K562 (cell line): Measurements from ENCODE around the gene VSIG10L. TPM values are rescaled to one million over a fixed set of nuclear protein-coding genes. Genes with fewer than 3 reads are reported as not detected.

ENCODE experiments used
- ARID1B ChIP-seq: fragments of 450-650 bp; IDR thresholded peaks from 2 replicates; pipeline ENCODE4 v1.6.1; 2016; ENCODE audit warnings: antibody characterized with exemption, mild to moderate bottlenecking, inconsistent platforms
- FOXK2 ChIP-seq, 2 experiments: fragments of 450-650 bp; IDR thresholded peaks in 1 of 2; conservative IDR thresholded peaks in 1 of 2; 2 replicates each; pipeline ENCODE4 v1.6.1; 2016; ENCODE audit warnings: low read depth in 2 of 2, mild to moderate bottlenecking in 1 of 2
- HES1 ChIP-seq: fragments of 450-650 bp; IDR thresholded peaks from 2 replicates; pipeline ENCODE4 v1.6.1; 2016; ENCODE audit warnings: low read depth, mild to moderate bottlenecking, moderate library complexity
- KDM4B ChIP-seq, 2 experiments: fragments of 450-650 bp in 1 of 2; sonication (generic) in 1 of 2; IDR thresholded peaks; 2 replicates each; pipeline ENCODE4 v1.6.1; 2016 to 2017; ENCODE audit warnings: borderline replicate concordance in 2 of 2, antibody characterized with exemption in 1 of 2, low read depth in 1 of 2, mild to moderate bottlenecking in 1 of 2
- MAFF ChIP-seq: IDR thresholded peaks from 2 replicates; pipeline ENCODE4 v1.6.1; 2012; ENCODE audit warnings: low read length, improper control_type of control experiment
- MED1 ChIP-seq: sonication (generic); formaldehyde crosslinking; IDR thresholded peaks from 2 replicates; pipeline ENCODE4 v1.8.1; 2023; ENCODE audit warnings: missing genetic modification reagents, borderline replicate concordance
- NCOA4 ChIP-seq: fragments of 450-650 bp; IDR thresholded peaks from 2 replicates; pipeline ENCODE4 v1.6.1; 2018; ENCODE audit warnings: mild to moderate bottlenecking; ENCODE audit not compliant: partially characterized antibody
- NFATC3 ChIP-seq: fragments of 450-650 bp; IDR thresholded peaks from 2 replicates; pipeline ENCODE4 v1.6.1; 2017; ENCODE audit warnings: mild to moderate bottlenecking
- NR3C1 ChIP-seq: sonication (generic); formaldehyde crosslinking; IDR thresholded peaks from 2 replicates; pipeline ENCODE4 v1.8.1; 2022; ENCODE audit warnings: missing genetic modification reagents
- SMAD4 ChIP-seq: fragments of 250-450 bp; sonication (Bioruptor Pico); conservative IDR thresholded peaks from 2 replicates; pipeline ENCODE4 v1.8.0; 2021; ENCODE audit warnings: inconsistent platforms, mild to moderate bottlenecking, moderate library complexity
- SMARCA4 ChIP-seq: fragments of 450-650 bp; IDR thresholded peaks from 2 replicates; pipeline ENCODE4 v1.6.1; 2016
- SMC3 ChIP-seq: conservative IDR thresholded peaks from 2 replicates; pipeline ENCODE4 v1.6.1; 2011; ENCODE audit warnings: low read depth, low read length, improper control_type of control experiment; ENCODE audit not compliant: insufficient read depth
- SOX6 ChIP-seq: fragments of 450-650 bp; IDR thresholded peaks from 2 replicates; pipeline ENCODE4 v1.6.1; 2014; ENCODE audit warnings: mild to moderate bottlenecking
- SP2 ChIP-seq: IDR thresholded peaks from 2 replicates; pipeline ENCODE4 v1.6.1; 2011; ENCODE audit warnings: mild to moderate bottlenecking, low read depth, low read length, moderate library complexity; ENCODE audit not compliant: poor library complexity, severe bottlenecking; ENCODE audit errors: extremely low read depth
- TAF15 ChIP-seq: fragments of 200-400 bp; formaldehyde crosslinking; IDR thresholded peaks from 2 replicates; pipeline ENCODE4 v1.6.1; 2017; ENCODE audit warnings: mild to moderate bottlenecking, low read depth, low read length, moderate library complexity
- TRIM25 ChIP-seq: fragments of 450-650 bp; IDR thresholded peaks from 2 replicates; pipeline ENCODE4 v1.7.0; 2016; ENCODE audit warnings: borderline replicate concordance
- ZBTB49 ChIP-seq: sonication (generic); formaldehyde crosslinking; IDR thresholded peaks from 2 replicates; pipeline ENCODE4 v1.8.0; 2022; ENCODE audit warnings: missing genetic modification reagents, mild to moderate bottlenecking, borderline replicate concordance
- ZC3H4 ChIP-seq: sonication (generic); formaldehyde crosslinking; IDR thresholded peaks from 2 replicates; pipeline ENCODE4 v1.9.0; 2021; ENCODE audit warnings: missing genetic modification reagents, borderline replicate concordance
- ZFX ChIP-seq: sonication (generic); formaldehyde crosslinking; IDR thresholded peaks from 2 replicates; pipeline ENCODE4 v1.8.0; 2022; ENCODE audit warnings: mild to moderate bottlenecking, missing genetic modification reagents, moderate library complexity
- polyA plus RNA-seq, 8 experiments: library from polyadenylated mRNA; depleted of rRNA in 4 of 8; stranded (reverse) in 5 of 8; unstranded in 3 of 8; fragments of >200 nt; fragmentation: Nextera tagmentation in 2 of 8; fragmentation: Illumina TruSeq in 1 of 8; extraction: Ambion mirVana in 2 of 8; extraction: Trizol in 1 of 8; gene quantifications; 2 replicates each; pipeline versions ENCODE4 v1.2.1 to v1.2.3, GENCODE V29; 2011 to 2014; ENCODE audit warnings: inconsistent platforms in 1 of 8, missing spikeins in 1 of 8
- total RNA-seq, 7 experiments: library from RNA; depleted of rRNA in 6 of 7; stranded (reverse); fragments of >200 nt in 6 of 7; fragmentation: Illumina TruSeq in 2 of 7; extraction: Trizol in 2 of 7; gene quantifications; 2 replicates each; pipeline versions ENCODE4 v1.2.1 to v1.2.3, GENCODE V29; 2011 to 2021; ENCODE audit warnings: low replicate concordance in 1 of 7
- TF ChIP-seq, protein P1 (sequence below): fragments of 450-650 bp; IDR thresholded peaks from 2 replicates; pipeline ENCODE4 v1.6.1; 2018; ENCODE audit not compliant: partially characterized antibody

The VSIG10L gene
- total and polyA plus RNA-seq, 9 of the 15 experiments (the other 6 are each of a cell fraction or from before 2014, with no cell fraction given), result 1.1 to 7.6 (median 2.2) TPM

DNA sequence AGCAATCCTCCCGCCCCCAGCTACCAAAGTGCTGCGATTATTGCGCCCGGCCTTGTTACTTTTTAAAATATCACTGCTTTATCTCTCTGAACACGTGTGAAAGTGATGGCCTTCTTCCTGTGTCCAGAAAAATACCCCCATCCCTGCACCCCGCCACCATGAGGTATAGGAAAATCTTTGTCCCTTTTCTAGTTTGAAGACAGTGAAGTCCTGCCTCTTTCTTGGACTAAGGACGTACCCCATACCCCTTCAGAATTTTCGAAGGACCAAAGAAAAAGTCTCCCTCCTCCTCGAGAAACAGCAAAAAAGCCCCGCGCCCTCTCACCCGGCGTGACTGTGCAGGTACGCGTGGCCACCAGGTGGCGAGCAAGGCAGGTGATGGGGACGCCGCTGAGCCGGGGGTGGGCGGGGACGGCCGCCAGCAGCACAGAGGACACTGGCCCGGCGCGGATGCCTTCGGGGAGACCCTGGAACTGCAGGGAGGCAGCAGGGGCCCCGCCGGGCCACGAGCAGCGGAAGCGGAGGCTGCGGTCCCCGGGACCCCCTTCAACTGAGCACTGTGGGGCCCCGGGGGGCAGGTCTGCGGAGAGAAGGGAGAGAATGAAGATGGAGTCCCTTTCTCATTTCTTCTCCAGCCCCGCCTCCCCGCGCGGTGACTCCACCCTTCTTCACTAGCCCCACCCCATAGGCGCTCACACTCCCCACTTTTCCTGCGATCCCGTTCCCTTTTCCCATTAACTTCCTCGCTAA, 3.2 kb downstream of the VSIG10L start (continued):
- TF ChIP-seq HES1, result no peak
- no peak for TF ChIP-seq SP2
- TF ChIP-seq, protein P1, sequence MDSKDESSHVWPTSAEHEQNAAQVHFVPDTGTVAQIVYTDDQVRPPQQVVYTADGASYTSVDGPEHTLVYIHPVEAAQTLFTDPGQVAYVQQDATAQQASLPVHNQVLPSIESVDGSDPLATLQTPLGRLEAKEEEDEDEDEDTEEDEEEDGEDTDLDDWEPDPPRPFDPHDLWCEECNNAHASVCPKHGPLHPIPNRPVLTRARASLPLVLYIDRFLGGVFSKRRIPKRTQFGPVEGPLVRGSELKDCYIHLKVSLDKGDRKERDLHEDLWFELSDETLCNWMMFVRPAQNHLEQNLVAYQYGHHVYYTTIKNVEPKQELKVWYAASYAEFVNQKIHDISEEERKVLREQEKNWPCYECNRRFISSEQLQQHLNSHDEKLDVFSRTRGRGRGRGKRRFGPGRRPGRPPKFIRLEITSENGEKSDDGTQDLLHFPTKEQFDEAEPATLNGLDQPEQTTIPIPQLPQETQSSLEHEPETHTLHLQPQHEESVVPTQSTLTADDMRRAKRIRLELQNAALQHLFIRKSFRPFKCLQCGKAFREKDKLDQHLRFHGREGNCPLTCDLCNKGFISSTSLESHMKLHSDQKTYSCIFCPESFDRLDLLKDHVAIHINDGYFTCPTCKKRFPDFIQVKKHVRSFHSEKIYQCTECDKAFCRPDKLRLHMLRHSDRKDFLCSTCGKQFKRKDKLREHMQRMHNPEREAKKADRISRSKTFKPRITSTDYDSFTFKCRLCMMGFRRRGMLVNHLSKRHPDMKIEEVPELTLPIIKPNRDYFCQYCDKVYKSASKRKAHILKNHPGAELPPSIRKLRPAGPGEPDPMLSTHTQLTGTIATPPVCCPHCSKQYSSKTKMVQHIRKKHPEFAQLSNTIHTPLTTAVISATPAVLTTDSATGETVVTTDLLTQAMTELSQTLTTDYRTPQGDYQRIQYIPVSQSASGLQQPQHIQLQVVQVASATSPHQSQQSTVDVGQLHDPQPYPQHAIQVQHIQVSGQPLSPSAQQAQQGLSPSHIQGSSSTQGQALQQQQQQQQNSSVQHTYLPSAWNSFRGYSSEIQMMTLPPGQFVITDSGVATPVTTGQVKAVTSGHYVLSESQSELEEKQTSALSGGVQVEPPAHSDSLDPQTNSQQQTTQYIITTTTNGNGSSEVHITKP, result no peak
- TF ChIP-seq ARID1B, result peak; percentile 61
- no peak for TF ChIP-seq ZBTB49
- no peak; the same call in 1 of the 2 replicates for TF ChIP-seq MAFF
- peak; percentile 62; the same call in 1 of the 2 replicates for TF ChIP-seq SMAD4 (CRISPR knock-in tag)
- TF ChIP-seq FOXK2 (conservative IDR thresholded peaks at IDR 0.05 in 1 of 2, IDR thresholded peaks at IDR 0.05 in 1 of 2; ENCODE audit: low read depth in 2 of 2), result peak in 1 of 2 experiments; percentile 57; a peak in 1 of 4 replicates
- no peak; the same call in 1 of the 2 replicates for TF ChIP-seq ZFX (CRISPR knock-in tag)
- TF ChIP-seq TAF15, result no peak
- no peak for TF ChIP-seq NFATC3
- TF ChIP-seq TRIM25, result no peak
- TF ChIP-seq SMARCA4, result peak; percentile 43; the same call in 1 of the 2 replicates
- TF ChIP-seq NR3C1 (CRISPR knock-in tag), result no peak
- TF ChIP-seq SMC3, result peak; percentile 83
- TF ChIP-seq SOX6, result no peak
- no peak for TF ChIP-seq MED1 (CRISPR knock-in tag)
- TF ChIP-seq KDM4B (IDR thresholded peaks at IDR 0.05; ENCODE audit: borderline replicate concordance in 2 of 2, low read depth in 1 of 2), result no peak
- TF ChIP-seq ZC3H4 (CRISPR knock-in tag), result no peak
- TF ChIP-seq NCOA4, result no peak
